B cell (primary cell): ENCODE results near the gene UBE2O.

ENCODE experiments used
- EZH2 ChIP-seq: IDR thresholded peaks from 2 replicates; pipeline ENCODE4 v1.6.1; 2012; ENCODE audit warnings: borderline replicate concordance, low read depth, mild to moderate bottlenecking, moderate library complexity, low read length; ENCODE audit not compliant: insufficient read depth, poor library complexity, severe bottlenecking
- TF ChIP-seq, protein P1 (sequence below): fragments of 200-600 bp; IDR thresholded peaks from one replicate; pipeline ENCODE4 v1.8.0; 2022; ENCODE audit warnings: antibody characterized with exemption, mild to moderate bottlenecking

DNA sequence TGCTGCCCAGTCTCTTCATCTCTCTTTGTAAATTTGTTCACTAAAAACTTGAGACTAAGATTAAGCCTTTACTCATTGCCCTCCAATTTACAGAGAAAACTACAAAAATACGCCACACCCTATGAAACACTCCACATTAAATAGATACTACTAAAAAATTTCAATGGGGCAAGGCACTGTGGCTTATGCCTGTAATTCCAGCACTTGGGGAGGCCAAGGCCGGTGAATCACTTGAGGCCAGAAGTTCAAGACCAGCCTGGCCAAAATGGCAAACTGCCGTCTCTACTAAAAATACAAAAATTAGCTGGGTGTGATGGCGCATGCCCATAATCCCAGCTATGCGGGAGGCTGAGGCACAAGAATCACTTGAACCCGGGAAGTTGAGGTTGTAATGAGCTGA is 3.8 kb downstream of the UBE2O start:
- TF ChIP-seq, protein P1, sequence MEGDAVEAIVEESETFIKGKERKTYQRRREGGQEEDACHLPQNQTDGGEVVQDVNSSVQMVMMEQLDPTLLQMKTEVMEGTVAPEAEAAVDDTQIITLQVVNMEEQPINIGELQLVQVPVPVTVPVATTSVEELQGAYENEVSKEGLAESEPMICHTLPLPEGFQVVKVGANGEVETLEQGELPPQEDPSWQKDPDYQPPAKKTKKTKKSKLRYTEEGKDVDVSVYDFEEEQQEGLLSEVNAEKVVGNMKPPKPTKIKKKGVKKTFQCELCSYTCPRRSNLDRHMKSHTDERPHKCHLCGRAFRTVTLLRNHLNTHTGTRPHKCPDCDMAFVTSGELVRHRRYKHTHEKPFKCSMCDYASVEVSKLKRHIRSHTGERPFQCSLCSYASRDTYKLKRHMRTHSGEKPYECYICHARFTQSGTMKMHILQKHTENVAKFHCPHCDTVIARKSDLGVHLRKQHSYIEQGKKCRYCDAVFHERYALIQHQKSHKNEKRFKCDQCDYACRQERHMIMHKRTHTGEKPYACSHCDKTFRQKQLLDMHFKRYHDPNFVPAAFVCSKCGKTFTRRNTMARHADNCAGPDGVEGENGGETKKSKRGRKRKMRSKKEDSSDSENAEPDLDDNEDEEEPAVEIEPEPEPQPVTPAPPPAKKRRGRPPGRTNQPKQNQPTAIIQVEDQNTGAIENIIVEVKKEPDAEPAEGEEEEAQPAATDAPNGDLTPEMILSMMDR, result no peak
- no peak for TF ChIP-seq EZH2
